ENCODE data around the gene OR1M1.

OR1M1 gene

GRCh38 chr19:9076901-9077300, 10.0 kb upstream of the OR1M1 start:
- no peak for DNase-seq

- no peak for DNase-seq
These were observed 8.2 kb upstream of the OR1M1 start for GRCh38 chr19:9078651-9079050.

- DNase-seq: no peak
These were observed 20.5 kb downstream of the OR1M1 start, which contains the start of gene OR7G2 for GRCh38 chr19:9107375-9107774. Gene OR7G2, minus strand, starts transcription at chr19:9107475. Its CDS starts 4,232 bp downstream, at chr19:9103243.

GRCh38 chr19:9109959-9110358, 23.1 kb downstream of the OR1M1 start:
- no peak for DNase-seq

- no peak for DNase-seq
These were observed 28.5 kb downstream of the OR1M1 start, which contains the start of gene OR7G1 for GRCh38 chr19:9115307-9115813. Gene OR7G1, minus strand, starts transcription at chr19:9115763. Its CDS starts 0 bp downstream, at chr19:9115763.

GRCh38 chr19:9116547-9116946, 29.7 kb downstream of the OR1M1 start:
- no peak for DNase-seq

GRCh38 chr19:9126900-9127405, 40.1 kb downstream of the OR1M1 start, which contains the start of gene OR7G3:
Gene OR7G3, minus strand, starts transcription at chr19:9126950. Its CDS starts 0 bp downstream, at chr19:9126950.
- no peak for DNase-seq

- no peak for DNase-seq
These were observed 41.3 kb downstream of the OR1M1 start for GRCh38 chr19:9128171-9128570.

GRCh38 chr19:9130965-9131364, 44.1 kb downstream of the OR1M1 start:
- no peak for DNase-seq

GRCh38 chr19:9132422-9132821, 45.6 kb downstream of the OR1M1 start:
- no peak for DNase-seq

GRCh38 chr19:9139609-9140158, 52.8 kb downstream of the OR1M1 start:
- no peak for DNase-seq

GRCh38 chr19:9140159-9140874, 53.5 kb downstream of the OR1M1 start, which contains the start of gene ZNF317:
Gene ZNF317, plus strand, starts transcription at chr19:9140397. Its CDS starts 15,620 bp downstream, at chr19:9156017.
- peak; percentile 76 for DNase-seq

GRCh38 chr19:9144920-9145319, 58.1 kb downstream of the OR1M1 start:
- no peak for DNase-seq
